Measurements from ENCODE around the gene KDM5A. TPM values are rescaled to one million over a fixed set of nuclear protein-coding genes. Genes with fewer than 3 reads are reported as not detected.

KDM5A gene
- polyA plus RNA-seq, 1 of the 3 experiments (the other 2 are of a cell fraction), result 6.2 TPM

GRCh38 chr12:325906-326305 is 63.2 kb downstream of the KDM5A start:
- ChIA-PET POLR2A (no interaction called here), CTCF (interaction anchor here (1.3 kb wide), 1 partner anchor 17 kb away, joined by 3 read pairs; no protein-coding TSS in a partner anchor)
- H3K9me3 ChIP-seq, result no peaks in the 10 kb centered on the region
- H3K79me2 ChIP-seq (ENCODE audit: insufficient read depth), result peaks cover 10% of the 10 kb centered on the region; the same call in 1 of the 2 replicates
- H4K20me1 ChIP-seq (ENCODE audit: insufficient read depth), result no peaks in the 10 kb centered on the region
- TF ChIP-seq POLR2AphosphoS5 (IDR thresholded peaks at IDR 0.05; ENCODE audit: low read depth, low read length) (no peak), ZBTB33 (IDR thresholded peaks at IDR 0.05; ENCODE audit: borderline replicate concordance, low read depth) (no peak), GATA2 (CRISPR knock-in tag; IDR thresholded peaks at IDR 0.05) (no peak), IRF3 (IDR thresholded peaks at IDR 0.05; ENCODE audit: low read depth, low read length) (no peak), RAD21 (IDR thresholded peaks at IDR 0.05; ENCODE audit: low read length) (no peak), PBX3 (IDR thresholded peaks at IDR 0.05) (no peak), MEF2A (IDR thresholded peaks at IDR 0.05; ENCODE audit: borderline replicate concordance, low read depth) (no peak)
- H3K27me3 ChIP-seq (ENCODE audit: insufficient read depth), result no peaks in the 10 kb centered on the region
- H3K27ac ChIP-seq (ENCODE audit: low read depth in 2 of 2, low read length in 1 of 2), result no peak overlapping the region
- no peak overlapping the region for H2AFZ ChIP-seq (ENCODE audit: low read depth)
- H3K4me3 ChIP-seq (ENCODE audit: low read depth in 2 of 2, low read length in 1 of 2), result no peak overlapping the region
- no peaks in the 10 kb centered on the region for H3K9me2 ChIP-seq
- no peak for DNase-seq
- 88% methylated on average over 6 of the region's 6 CpGs for WGBS (ENCODE audit: low lambda C conversion rate)
- peaks cover 69 to 72% of the 10 kb centered on the region in 2 experiments for H3K36me3 ChIP-seq (replicated peaks in 1 of 2; ENCODE audit: control insufficient read depth in 1 of 2, insufficient read depth in 2 of 2, low read length in 1 of 2)
- no peak overlapping the region for H3K9ac ChIP-seq
- H3K4me2 ChIP-seq, result no peak overlapping the region
- H3F3A ChIP-seq (replicated peaks; ENCODE audit: insufficient read depth), result no peaks in the 10 kb centered on the region
- H3K4me1 ChIP-seq (ENCODE audit: control insufficient read depth in 1 of 2, insufficient read depth in 2 of 2, low read depth in 1 of 2, low read length in 1 of 2), result no peaks in the 10 kb centered on the region

GRCh38 chr12:323507-323906 is 65.6 kb downstream of the KDM5A start:
- WGBS (ENCODE audit: low lambda C conversion rate), result 95% methylated on average over 2 of the region's 2 CpGs
- no peak overlapping the region for H2AFZ ChIP-seq (ENCODE audit: low read depth)
- TF ChIP-seq SIN3A (IDR thresholded peaks at IDR 0.05; ENCODE audit: borderline replicate concordance, low read depth, low read length) (no peak), ZBTB33 (IDR thresholded peaks at IDR 0.05; ENCODE audit: borderline replicate concordance, low read depth) (no peak), NRF1 (IDR thresholded peaks at IDR 0.05; ENCODE audit: low read depth, low read length) (no peak), USF1 (IDR thresholded peaks at IDR 0.05; ENCODE audit: borderline replicate concordance, low read depth) (no peak), EP300 (IDR thresholded peaks at IDR 0.05; ENCODE audit: borderline replicate concordance in 1 of 2, low read depth in 1 of 2, low read length in 1 of 2) (no peak), TCF12 (IDR thresholded peaks at IDR 0.05) (no peak)
- DNase-seq, result no peak
- H3K36me3 ChIP-seq (replicated peaks in 1 of 2; ENCODE audit: control insufficient read depth in 1 of 2, insufficient read depth in 2 of 2, low read length in 1 of 2), result peaks cover 71 to 75% of the 10 kb centered on the region in 2 experiments
- no peaks in the 10 kb centered on the region for H3K9me2 ChIP-seq
- H3K79me2 ChIP-seq (ENCODE audit: insufficient read depth), result peaks cover 4% of the 10 kb centered on the region; the same call in 1 of the 2 replicates
- no peaks in the 10 kb centered on the region for H3K27me3 ChIP-seq (ENCODE audit: insufficient read depth)
- no peak overlapping the region for H3K9ac ChIP-seq
- POLR2A ChIA-PET, result no interaction called here
- no peak overlapping the region for H3K4me3 ChIP-seq (ENCODE audit: low read depth in 2 of 2, low read length in 1 of 2)
- H3K4me1 ChIP-seq (ENCODE audit: control insufficient read depth in 1 of 2, insufficient read depth in 2 of 2, low read depth in 1 of 2, low read length in 1 of 2), result no peaks in the 10 kb centered on the region
- no peaks in the 10 kb centered on the region for H4K20me1 ChIP-seq (ENCODE audit: insufficient read depth)
- no peaks in the 10 kb centered on the region for H3F3A ChIP-seq (replicated peaks; ENCODE audit: insufficient read depth)
- no peaks in the 10 kb centered on the region for H3K9me3 ChIP-seq
- H3K4me2 ChIP-seq, result no peak overlapping the region
- no peak overlapping the region for H3K27ac ChIP-seq (ENCODE audit: low read depth in 2 of 2, low read length in 1 of 2)
- CTCF ChIA-PET, result interaction anchor here (0.7 kb wide), 1 partner anchor 65 kb away, joined by 5 read pairs; no protein-coding TSS in a partner anchor
